Left ventricle myocardium superior (tissue), 1 donor: Measurements from ENCODE around the gene RNF175. TPM values are rescaled to one million over a fixed set of nuclear protein-coding genes. Genes with fewer than 3 reads are reported as not detected.
A peak's percentile ranks its signal among the peaks of the same experiment; 100 is the strongest.
"Not testable (repeated sequence)": the region's sequence is repeated elsewhere in the genome, so short reads cannot be mapped to it uniquely, and the experiment has no call there.

Experiments
- ATAC-seq: fragments of 200-7000 bp; cut with Tn5 transposase; one replicate; pipeline ENCODE4 v1.9.1; 2020; ENCODE audit warnings: mild to moderate bottlenecking, moderate library complexity
- DNase-seq: peaks from one replicate; pipeline ENCODE4 v3.0.0-alpha.2; 2020
- intact Hi-C: fragments of 100-400 bp; cut with micrococcal nuclease; formaldehyde crosslinking; loops from one replicate; pipeline ENCODE4 v1.11.0; 2022
- total RNA-seq: library from RNA; stranded (reverse); fragmentation: NEBNext Ultra II Directional; extraction: Animal tissue kit (Norgen Biotek cat#: 25700); gene quantifications from one replicate; pipeline ENCODE4 v1.2.1, GENCODE V29; 2021
- donor health status: DM: no; HTN: yes; CAD: no; lungs with severe emphysema.

The RNF175 gene
- total RNA-seq, 1 donor from 2014 or later: 0.20 TPM

GRCh38 chr4:153706519-153706918 lies 53.3 kb downstream of the RNF175 start:
- intact Hi-C loops: no loop called here
- ATAC-seq (no peak), DNase-seq (no peak)

- intact Hi-C loops: no loop called here
- ATAC-seq (no peak), DNase-seq (no peak)
Measured at GRCh38 chr4:153705743-153706468, 53.9 kb downstream of the RNF175 start.

- ATAC-seq (no peak), DNase-seq (no peak)
- intact Hi-C loops: no loop called here
Measured at GRCh38 chr4:153704522-153704921, 55.3 kb downstream of the RNF175 start.

GRCh38 chr4:153684971-153685371 lies 74.9 kb downstream of the RNF175 start:
- DNase-seq (no peak), ATAC-seq (no peak)
- intact Hi-C loops: no loop called here

GRCh38 chr4:153684182-153684970 lies 75.4 kb downstream of the RNF175 start, which contains the start of gene TLR2:
TLR2 (plus strand) TSS chr4:153684280; CDS start chr4:153702908, 18,628 bp downstream.
- intact Hi-C loops: no loop called here
- DNase-seq (peak; percentile 81), ATAC-seq (peak; percentile 93)

GRCh38 chr4:153683763-153684181 lies 76.1 kb downstream of the RNF175 start:
- ATAC-seq: no peak
- intact Hi-C loops: no loop called here
- DNase-seq: no peak

- ATAC-seq (no peak), DNase-seq (no peak)
- intact Hi-C loops: no loop called here
Measured at GRCh38 chr4:153679486-153679885, 80.3 kb downstream of the RNF175 start.

GRCh38 chr4:153676984-153677383 lies 82.8 kb downstream of the RNF175 start:
- ATAC-seq (no peak), DNase-seq (no peak)
- intact Hi-C loops: no loop called here

GRCh38 chr4:153676486-153676885 lies 83.3 kb downstream of the RNF175 start:
- intact Hi-C loops: no loop called here
- ATAC-seq (no peak), DNase-seq (no peak)

- intact Hi-C loops: no loop called here
- DNase-seq (no peak), ATAC-seq (no peak)
Measured at GRCh38 chr4:153669838-153670237, 90.0 kb downstream of the RNF175 start.

GRCh38 chr4:153668647-153669046 lies 91.2 kb downstream of the RNF175 start:
- no peak for ATAC-seq
- intact Hi-C loops: no loop called here

GRCh38 chr4:153666505-153666904 lies 93.3 kb downstream of the RNF175 start:
- ATAC-seq, DNase-seq, intact Hi-C loops: not testable (repeated sequence)

More at GRCh38 chr4:153668647-153669046, 91.2 kb downstream of the RNF175 start:
- DNase-seq: no peak

GRCh38 chr4:153663667-153664066 lies 96.2 kb downstream of the RNF175 start:
- intact Hi-C loops: no loop called here
- DNase-seq: no peak
- no peak for ATAC-seq

- no peak for DNase-seq
- ATAC-seq: no peak
- intact Hi-C loops: no loop called here
Measured at GRCh38 chr4:153661908-153662307, 97.9 kb downstream of the RNF175 start.

GRCh38 chr4:153661215-153661822 lies 98.5 kb downstream of the RNF175 start:
- ATAC-seq (peak; percentile 77), DNase-seq (no peak)
- intact Hi-C loops: no loop called here

Other genes starting within 250 kb of the RNF175 start
- gene TLR2, start 75.7 kb downstream of the RNF175 start, total RNA-seq: 4.0 TPM
- 1.4 TPM for gene SFRP2, start 29.1 kb upstream of the RNF175 start, total RNA-seq